Hepatocyte (in vitro differentiated cells): Measurements from ENCODE around the gene SLC6A11. TPM values are rescaled to one million over a fixed set of nuclear protein-coding genes. Genes with fewer than 3 reads are reported as not detected.

Experiments
- DNase-seq: peaks from one replicate; pipeline ENCODE4 v3.0.0-alpha.2; 2016; ENCODE audit warnings: low spot score
- H2AFZ ChIP-seq: fragments of 200-600 bp; sonication (generic); 2 replicates; pipeline ENCODE4 v1.6.0; 2016; ENCODE audit warnings: antibody characterized with exemption, mild to moderate bottlenecking
- H3K27ac ChIP-seq: fragments of 200-600 bp; sonication (generic); 2 replicates; pipeline ENCODE4 v1.5.1; 2016; ENCODE audit warnings: mild to moderate bottlenecking
- H3K27me3 ChIP-seq: fragments of 200-600 bp; sonication (generic); 2 replicates; pipeline ENCODE4 v1.6.1; 2016
- H3K36me3 ChIP-seq: fragments of 200-600 bp; sonication (generic); replicated peaks from 2 replicates; pipeline ENCODE4 v1.5.1; 2016; ENCODE audit warnings: low read depth; ENCODE audit not compliant: insufficient read depth
- H3K4me1 ChIP-seq: fragments of 200-600 bp; sonication (generic); 2 replicates; pipeline ENCODE4 v1.5.1; 2016; ENCODE audit warnings: mild to moderate bottlenecking, moderate library complexity; ENCODE audit not compliant: insufficient read depth
- H3K4me2 ChIP-seq: fragments of 200-600 bp; sonication (generic); 2 replicates; pipeline ENCODE4 v1.6.0; 2016
- H3K4me3 ChIP-seq: fragments of 200-600 bp; sonication (generic); 2 replicates; pipeline ENCODE4 v1.5.1; 2016; ENCODE audit warnings: mild to moderate bottlenecking
- H3K79me2 ChIP-seq: fragments of 200-600 bp; sonication (generic); 2 replicates; pipeline ENCODE4 v1.6.0; 2017; ENCODE audit warnings: mild to moderate bottlenecking
- H3K9me2 ChIP-seq: fragments of 200-600 bp; sonication (generic); replicated peaks from 2 replicates; pipeline ENCODE4 v1.6.0; 2017; ENCODE audit warnings: mild to moderate bottlenecking; ENCODE audit not compliant: insufficient read depth
- H3K9me3 ChIP-seq: fragments of 200-600 bp; sonication (generic); 2 replicates; pipeline ENCODE4 v1.5.1; 2016; ENCODE audit warnings: low read depth, mild to moderate bottlenecking
- H4K20me1 ChIP-seq: fragments of 200-600 bp; sonication (generic); 2 replicates; pipeline ENCODE4 v1.6.0; 2016; ENCODE audit warnings: mild to moderate bottlenecking; ENCODE audit not compliant: insufficient read depth, poor library complexity, severe bottlenecking
- EZH2 ChIP-seq: fragments of 200-600 bp; sonication (generic); IDR thresholded peaks from 2 replicates; pipeline ENCODE4 v1.6.1; 2016; ENCODE audit warnings: antibody characterized with exemption, mild to moderate bottlenecking, borderline replicate concordance
- EZH2phosphoT487 ChIP-seq: fragments of 200-600 bp; sonication (generic); IDR thresholded peaks from one replicate; pipeline ENCODE4 v1.6.1; 2018; ENCODE audit warnings: antibody characterized with exemption, mild to moderate bottlenecking, low read depth, moderate library complexity; ENCODE audit not compliant: unreplicated experiment, severe bottlenecking
- WGBS: methylation state at CpG from one replicate; pipeline ENCODE4 v1.1.6; 2016; ENCODE audit warnings: low lambda C conversion rate; ENCODE audit errors: missing lambda C conversion rate; 5-methylcytosine and 5-hydroxymethylcytosine counted together
- polyA plus RNA-seq: library from polyadenylated mRNA; unstranded; fragments of >200 nt; fragmentation: Nextera tagmentation; extraction: Ambion mirVana; gene quantifications from 2 replicates; pipeline ENCODE4 v1.2.1, GENCODE V29; 2016
- total RNA-seq: library from RNA; depleted of rRNA; stranded (reverse); fragments of >200 nt; gene quantifications from 2 replicates; pipeline ENCODE4 v1.2.3, GENCODE V29; 2014
- TF ChIP-seq, protein P1 (sequence below): fragments of 200-600 bp; sonication (generic); IDR thresholded peaks from 2 replicates; pipeline ENCODE4 v1.5.1; 2016; ENCODE audit warnings: antibody characterized with exemption, mild to moderate bottlenecking; ENCODE audit not compliant: poor library complexity

SLC6A11 gene
- total and polyA plus RNA-seq, 2 experiments from 2014 or later = 1.5 to 1.7 TPM

DNA sequence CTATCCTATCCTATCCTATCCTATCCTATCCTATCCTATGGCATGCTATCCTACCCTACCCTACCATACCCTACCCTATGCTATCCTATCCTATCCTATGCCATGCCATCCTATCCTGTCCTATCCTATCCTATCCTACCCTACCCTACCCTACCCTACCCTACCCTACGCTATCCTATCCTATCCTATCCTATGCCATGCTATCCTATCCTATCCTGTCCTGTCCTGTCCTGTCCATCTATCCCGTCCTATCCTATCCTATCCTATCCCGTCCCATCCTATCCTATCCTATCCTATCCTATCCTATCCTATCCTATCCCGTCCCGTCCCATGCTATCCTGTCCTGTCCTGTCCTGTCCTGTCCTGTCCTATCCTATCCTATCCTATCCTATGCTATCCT lies 57.4 kb downstream of the SLC6A11 start:
- H4K20me1 ChIP-seq = no peaks in the 10 kb centered on the region
- no peaks in the 10 kb centered on the region for H3K9me3 ChIP-seq
- 57% methylated on average over 5 of the region's 5 CpGs for WGBS
- no peaks in the 10 kb centered on the region for H3K79me2 ChIP-seq
- DNase-seq = no peak
- peaks cover 6% of the 10 kb centered on the region for H3K27me3 ChIP-seq
- no peak overlapping the region for H3K4me2 ChIP-seq
- no peaks in the 10 kb centered on the region for H3K36me3 ChIP-seq
- TF ChIP-seq EZH2phosphoT487 (no peak), EZH2 (no peak)
- TF ChIP-seq, protein P1, sequence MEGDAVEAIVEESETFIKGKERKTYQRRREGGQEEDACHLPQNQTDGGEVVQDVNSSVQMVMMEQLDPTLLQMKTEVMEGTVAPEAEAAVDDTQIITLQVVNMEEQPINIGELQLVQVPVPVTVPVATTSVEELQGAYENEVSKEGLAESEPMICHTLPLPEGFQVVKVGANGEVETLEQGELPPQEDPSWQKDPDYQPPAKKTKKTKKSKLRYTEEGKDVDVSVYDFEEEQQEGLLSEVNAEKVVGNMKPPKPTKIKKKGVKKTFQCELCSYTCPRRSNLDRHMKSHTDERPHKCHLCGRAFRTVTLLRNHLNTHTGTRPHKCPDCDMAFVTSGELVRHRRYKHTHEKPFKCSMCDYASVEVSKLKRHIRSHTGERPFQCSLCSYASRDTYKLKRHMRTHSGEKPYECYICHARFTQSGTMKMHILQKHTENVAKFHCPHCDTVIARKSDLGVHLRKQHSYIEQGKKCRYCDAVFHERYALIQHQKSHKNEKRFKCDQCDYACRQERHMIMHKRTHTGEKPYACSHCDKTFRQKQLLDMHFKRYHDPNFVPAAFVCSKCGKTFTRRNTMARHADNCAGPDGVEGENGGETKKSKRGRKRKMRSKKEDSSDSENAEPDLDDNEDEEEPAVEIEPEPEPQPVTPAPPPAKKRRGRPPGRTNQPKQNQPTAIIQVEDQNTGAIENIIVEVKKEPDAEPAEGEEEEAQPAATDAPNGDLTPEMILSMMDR = no peak
- no peak overlapping the region for H3K4me3 ChIP-seq
- H2AFZ ChIP-seq = no peak overlapping the region
- H3K4me1 ChIP-seq = no peaks in the 10 kb centered on the region
- H3K9me2 ChIP-seq = no peaks in the 10 kb centered on the region
- no peak overlapping the region for H3K27ac ChIP-seq

DNA sequence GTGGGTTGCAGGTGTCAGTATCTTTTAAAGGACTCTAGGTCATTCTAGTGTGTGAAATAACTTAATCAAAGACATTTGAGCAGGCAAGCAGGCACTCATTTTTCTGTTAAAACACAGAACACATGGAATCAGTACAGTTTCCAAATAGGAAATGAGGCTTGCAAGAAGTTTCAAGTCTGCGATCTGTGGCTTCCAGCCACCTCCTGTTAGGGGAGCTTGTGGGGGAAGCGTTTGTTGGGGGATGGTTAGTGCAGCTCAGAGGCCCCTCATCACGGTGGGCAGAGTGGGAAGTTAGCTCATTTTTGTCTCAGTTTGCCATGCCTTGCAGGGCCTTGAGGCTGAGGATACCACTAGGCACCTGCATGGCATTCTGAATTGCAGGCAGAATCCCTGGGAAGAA lies 59.9 kb downstream of the SLC6A11 start:
- Histone ChIP-seq H4K20me1 (no peaks in the 10 kb centered on the region), H2AFZ (no peak overlapping the region), H3K4me3 (no peak overlapping the region), H3K27me3 (peaks cover 6% of the 10 kb centered on the region), H3K36me3 (no peaks in the 10 kb centered on the region), H3K27ac (no peak overlapping the region), H3K4me1 (no peaks in the 10 kb centered on the region), H3K4me2 (no peak overlapping the region), H3K9me3 (no peaks in the 10 kb centered on the region), H3K79me2 (no peaks in the 10 kb centered on the region), H3K9me2 (no peaks in the 10 kb centered on the region)
- TF ChIP-seq, protein P1 = no peak
- TF ChIP-seq EZH2 (no peak), EZH2phosphoT487 (no peak)
- WGBS = 73% methylated on average over 3 of the region's 3 CpGs
- DNase-seq = no peak

DNA sequence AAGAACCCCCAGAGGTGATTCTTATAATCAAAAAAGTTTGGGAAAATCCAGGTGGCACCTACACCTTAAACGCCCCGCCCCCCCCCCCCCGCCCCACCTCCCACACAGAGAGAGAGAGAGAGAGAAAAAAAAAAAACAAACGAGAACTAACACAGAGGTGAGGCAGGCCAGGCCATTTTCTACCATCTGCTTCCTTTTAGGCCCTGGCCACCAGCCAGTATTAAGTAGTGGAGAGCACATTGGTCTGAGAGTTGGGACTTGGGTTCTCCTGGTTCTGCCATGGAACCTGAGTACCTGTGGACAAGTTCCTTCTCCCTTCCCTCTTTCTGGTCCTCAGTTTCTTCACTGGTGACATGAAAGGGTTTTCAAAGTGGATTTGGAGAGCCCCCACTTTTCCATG lies 60.6 kb downstream of the SLC6A11 start:
- WGBS = 79% methylated on average over 1 of the region's 4 CpGs
- Histone ChIP-seq H3K9me2 (no peaks in the 10 kb centered on the region), H2AFZ (no peak overlapping the region), H3K9me3 (no peaks in the 10 kb centered on the region), H3K79me2 (no peaks in the 10 kb centered on the region), H3K27ac (no peak overlapping the region), H4K20me1 (no peaks in the 10 kb centered on the region), H3K4me3 (no peak overlapping the region), H3K27me3 (peaks cover 6% of the 10 kb centered on the region), H3K4me1 (no peaks in the 10 kb centered on the region), H3K36me3 (no peaks in the 10 kb centered on the region), H3K4me2 (no peak overlapping the region)
- no peak for DNase-seq
- no peak for TF ChIP-seq EZH2
- TF ChIP-seq EZH2phosphoT487 = no peak

DNA sequence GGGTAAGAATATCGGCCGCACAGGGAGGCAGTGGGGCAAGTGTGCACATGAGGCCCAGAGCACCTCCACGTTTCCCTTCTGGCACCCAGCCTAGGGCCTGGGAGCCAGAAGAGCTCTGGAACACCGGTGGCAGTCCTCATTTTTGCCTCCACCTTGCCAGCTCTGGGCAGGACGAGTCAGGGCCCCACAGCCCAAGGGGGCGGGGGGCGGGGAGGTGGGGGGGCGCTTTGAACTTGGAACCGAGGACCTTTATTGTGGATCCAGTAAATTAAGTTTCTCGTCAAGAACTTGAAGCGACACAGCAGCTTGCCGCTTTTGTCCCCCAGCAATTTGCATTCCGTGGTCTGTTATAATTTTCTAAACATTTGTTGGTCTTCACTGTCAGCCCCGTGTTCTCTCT lies 66.8 kb downstream of the SLC6A11 start:
- Histone ChIP-seq H3K4me3 (no peak overlapping the region), H3K9me3 (no peaks in the 10 kb centered on the region), H2AFZ (no peak overlapping the region), H3K4me1 (no peaks in the 10 kb centered on the region), H3K4me2 (no peak overlapping the region), H3K36me3 (no peaks in the 10 kb centered on the region), H4K20me1 (no peaks in the 10 kb centered on the region), H3K27me3 (no peaks in the 10 kb centered on the region), H3K79me2 (no peaks in the 10 kb centered on the region), H3K9me2 (no peaks in the 10 kb centered on the region), H3K27ac (no peak overlapping the region)
- 80% methylated on average over 14 of the region's 14 CpGs for WGBS
- no peak for DNase-seq
- TF ChIP-seq EZH2phosphoT487 (no peak), EZH2 (no peak)
- TF ChIP-seq, protein P1 = no peak
